GM12878 (cell line): Measurements from ENCODE around the gene HP1BP3. TPM values are rescaled to one million over a fixed set of nuclear protein-coding genes. Genes with fewer than 3 reads are reported as not detected.

Source experiments
- ATAC-seq: fragments of 200-7000 bp; cut with Tn5 transposase; 3 replicates; pipeline ENCODE4 v1.9.1; 2020; ENCODE audit warnings: mild to moderate bottlenecking, moderate library complexity
- BruUV-seq: library from RNA; stranded (reverse); fragments of 400-500 nt; replicated peaks from 2 replicates; lab custom pipeline; 2021; lab: Mats Ljungman, UMichigan
- CTCF ChIA-PET: fragments of 300-600 bp; sonication (Branson Sonifier 250); formaldehyde crosslinking; extraction: SDS; loops from one replicate; lab custom pipeline; 2021; ENCODE audit warnings: inconsistent platforms; lab: Yijun Ruan, JAX
- POLR2A ChIA-PET: fragments of 350-600 bp; formaldehyde crosslinking; extraction: SDS; loops from one replicate; lab custom pipeline; 2021; ENCODE audit warnings: inconsistent platforms; lab: Charles Lee
- RAD21 ChIA-PET: fragments of 300-600 bp; sonication (Branson Sonifier 250); formaldehyde crosslinking; loops from one replicate; lab custom pipeline; 2023; ENCODE audit warnings: antibody characterized with exemption; ENCODE audit not compliant: unreplicated experiment; lab: Charles Lee
- SMC1A ChIA-PET: fragments of 300-600 bp; sonication (Branson Sonifier 250); formaldehyde crosslinking; loops from one replicate; lab custom pipeline; 2023; ENCODE audit not compliant: unreplicated experiment, uncharacterized antibody; lab: Charles Lee
- DNase-seq: peaks from one replicate; pipeline ENCODE4 v3.0.0-alpha.2; 2011; ENCODE audit warnings: low read depth, low spot score
- FAIRE-seq: peaks from 3 replicates; lab custom pipeline; 2011; peaks lifted over from hg19 to GRCh38; lab: Jason Lieb, UNC
- H2AFZ ChIP-seq: 2 replicates; pipeline ENCODE4 v1.6.0; 2011; ENCODE audit warnings: low read depth, low read length, control low read depth; ENCODE audit not compliant: control insufficient read depth
- H3K27ac ChIP-seq: 2 replicates; pipeline ENCODE4 v1.5.1; 2011; ENCODE audit warnings: control low read depth; ENCODE audit not compliant: control insufficient read depth, insufficient read depth
- H3K27me3 ChIP-seq, 2 experiments: replicated peaks in 1 of 2; 2 replicates each; pipeline versions ENCODE4 v1.6.0 to v1.6.1; 2011; ENCODE audit warnings: low read length in 1 of 2; ENCODE audit not compliant: control insufficient read depth in 2 of 2, insufficient read depth in 2 of 2
- H3K36me3 ChIP-seq, 2 experiments: 2 replicates each; pipeline ENCODE4 v1.5.1; 2011; ENCODE audit warnings: low read length in 1 of 2; ENCODE audit not compliant: control insufficient read depth in 2 of 2, insufficient read depth in 2 of 2
- H3K4me1 ChIP-seq: 2 replicates; pipeline ENCODE4 v1.6.1; 2011; ENCODE audit warnings: mild to moderate bottlenecking, low read length, moderate library complexity, mixed read lengths; ENCODE audit not compliant: control insufficient read depth, insufficient read depth
- H3K4me2 ChIP-seq: 2 replicates; pipeline ENCODE4 v1.6.0; 2011; ENCODE audit warnings: control low read depth; ENCODE audit not compliant: control insufficient read depth, insufficient read depth
- H3K4me3 ChIP-seq: fragments of 200-600 bp; sonication (generic); 2 replicates; pipeline ENCODE4 v1.5.1; 2016
- H3K79me2 ChIP-seq: 2 replicates; pipeline ENCODE4 v1.6.0; 2011; ENCODE audit warnings: low read length; ENCODE audit not compliant: control insufficient read depth, insufficient read depth
- H3K9ac ChIP-seq: 2 replicates; pipeline ENCODE4 v1.8.0; 2011; ENCODE audit warnings: low read length, control low read depth, mixed read lengths; ENCODE audit not compliant: control insufficient read depth, insufficient read depth
- H3K9me3 ChIP-seq: replicated peaks from 3 replicates; pipeline ENCODE4 v1.5.1; 2011; ENCODE audit warnings: mild to moderate bottlenecking, low read length; ENCODE audit not compliant: control insufficient read depth, insufficient read depth
- H4K20me1 ChIP-seq: 2 replicates; pipeline ENCODE4 v1.6.0; 2011; ENCODE audit not compliant: control insufficient read depth, insufficient read depth
- ASH2L ChIP-seq: fragments of 300-600, 200-600 bp; sonication (generic); IDR thresholded peaks from 2 replicates; pipeline ENCODE4 v1.6.1; 2017; ENCODE audit warnings: low read depth, mild to moderate bottlenecking, borderline replicate concordance
- BACH1 ChIP-seq: fragments of 450-650 bp; IDR thresholded peaks from 2 replicates; pipeline ENCODE4 v1.6.1; 2017; ENCODE audit warnings: mild to moderate bottlenecking, borderline replicate concordance
- CHD1 ChIP-seq: IDR thresholded peaks from 2 replicates; pipeline ENCODE4 v1.6.1; 2012; ENCODE audit warnings: low read depth, low read length, improper control_type of control experiment
- JUNB ChIP-seq: IDR thresholded peaks from 2 replicates; pipeline ENCODE4 v1.6.1; 2016; ENCODE audit warnings: antibody characterized with exemption, mild to moderate bottlenecking
- LARP7 ChIP-seq: fragments of 450-650 bp; IDR thresholded peaks from 2 replicates; pipeline ENCODE4 v1.6.1; 2017; ENCODE audit warnings: mild to moderate bottlenecking
- NFYA ChIP-seq: IDR thresholded peaks from 2 replicates; pipeline ENCODE4 v1.6.1; 2011; ENCODE audit warnings: low read depth, mild to moderate bottlenecking, low read length, improper control_type of control experiment, borderline replicate concordance
- NRF1 ChIP-seq: conservative IDR thresholded peaks from 2 replicates; pipeline ENCODE4 v1.6.1; 2011; ENCODE audit warnings: mild to moderate bottlenecking, low read depth, low read length, improper control_type of control experiment
- POLR2AphosphoS5 ChIP-seq: IDR thresholded peaks from 2 replicates; pipeline ENCODE4 v1.6.1; 2011; ENCODE audit warnings: mild to moderate bottlenecking, low read length, inconsistent platforms
- RUNX3 ChIP-seq: IDR thresholded peaks from 2 replicates; pipeline ENCODE4 v1.6.1; 2012; ENCODE audit warnings: low read length, inconsistent platforms
- SMARCA5 ChIP-seq: fragments of 450-650 bp; IDR thresholded peaks from 2 replicates; pipeline ENCODE4 v1.6.1; 2017; ENCODE audit warnings: mild to moderate bottlenecking
- WGBS: methylation state at CpG from one replicate; pipeline ENCODE4 v1.1.6; 2016; ENCODE audit warnings: low lambda C conversion rate; ENCODE audit not compliant: insufficient replicate concordance, insufficient coverage; ENCODE audit errors: missing lambda C conversion rate; 5-methylcytosine and 5-hydroxymethylcytosine counted together
- in situ Hi-C: fragments of 300-500 bp; cut with MboI; formaldehyde crosslinking; loops from 9 replicates; pipeline ENCODE4 v1.14.3; 2018; ENCODE audit warnings: mixed read lengths
- intact Hi-C: fragments of 100-400 bp; cut with micrococcal nuclease; formaldehyde crosslinking; loops from one replicate; pipeline ENCODE4 v1.14.2; 2022; ENCODE audit not compliant: unreplicated experiment
- polyA plus RNA-seq, 11 experiments: library from polyadenylated mRNA; depleted of rRNA in 4 of 11; unstranded in 6 of 11; stranded (reverse) in 5 of 11; fragments of >200 nt; fragmentation: Nextera tagmentation in 4 of 11; fragmentation: Illumina TruSeq in 1 of 11; extraction: Ambion mirVana in 4 of 11; extraction: Trizol in 1 of 11; gene quantifications; 1 replicate in 1 of 11; 2 replicates in 10 of 11; pipeline versions ENCODE4 v1.2.1 to v1.2.3, GENCODE V29; 2011 to 2016; ENCODE audit warnings: inconsistent platforms in 2 of 11, missing spikeins in 2 of 11, low read depth in 1 of 11
- total RNA-seq, 4 experiments: library from RNA; depleted of rRNA in 3 of 4; stranded (reverse); fragments of >200 nt in 3 of 4; fragmentation: Illumina TruSeq in 1 of 4; extraction: Trizol in 1 of 4; gene quantifications; 2 replicates each; pipeline versions ENCODE4 v1.2.1 to v1.2.3, GENCODE V29; 2013 to 2021
- TF ChIP-seq, protein P1 (sequence below): IDR thresholded peaks from 2 replicates; pipeline ENCODE4 v1.6.1; 2011; ENCODE audit warnings: borderline replicate concordance, low read depth, mild to moderate bottlenecking, moderate library complexity, mixed read lengths, low read length; ENCODE audit not compliant: insufficient read depth; ENCODE audit errors: extremely low read length
- TF ChIP-seq, protein P2 (sequence below): fragments of 450-650 bp; IDR thresholded peaks from 2 replicates; pipeline ENCODE4 v1.6.1; 2017; ENCODE audit warnings: low read depth, mild to moderate bottlenecking, moderate library complexity
- TF ChIP-seq, protein P3 (sequence below): IDR thresholded peaks from 2 replicates; pipeline ENCODE4 v1.6.1; 2012; ENCODE audit warnings: low read depth, low read length, improper control_type of control experiment
- TF ChIP-seq, protein P4 (sequence below): IDR thresholded peaks from 2 replicates; pipeline ENCODE4 v1.6.1; 2011; ENCODE audit warnings: low read depth, mild to moderate bottlenecking, low read length, moderate library complexity, borderline replicate concordance; ENCODE audit errors: extremely low read depth

Gene HP1BP3
- total and polyA plus RNA-seq, 10 of the 15 experiments (the other 5 are each of a cell fraction or from before 2014, with no cell fraction given), result 32.6 to 188 (median 133) TPM

DNA sequence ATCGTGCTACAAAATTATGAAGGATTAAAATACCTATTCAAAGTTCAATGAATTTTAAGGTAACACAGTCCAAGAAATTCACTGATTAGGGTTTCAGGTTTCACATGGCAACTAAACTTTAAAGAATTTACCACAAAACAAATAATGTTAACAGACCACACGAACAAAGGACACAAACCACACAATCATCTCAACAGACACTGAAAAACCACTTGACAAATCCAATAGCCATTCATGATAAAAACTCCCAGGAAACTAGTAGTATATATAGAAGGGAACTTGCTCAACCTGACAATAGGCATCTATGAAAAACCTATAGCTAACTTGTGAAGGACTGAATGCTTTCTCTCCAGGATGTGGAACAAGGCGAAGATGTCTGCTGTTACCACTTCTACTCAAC, 33.5 kb downstream of the HP1BP3 start:
- CTCF ChIA-PET, result no interaction called here
- H3K4me3 ChIP-seq, result no peak overlapping the region
- no peaks in the 10 kb centered on the region for H3K9me3 ChIP-seq
- no TSS peak for BruUV-seq
- ATAC-seq, result no peak
- SMC1A ChIA-PET, result no interaction called here
- intact Hi-C loops (no loop called here), in situ Hi-C loops (loop anchor here (25.0 kb wide), 2 partner anchors 959 to 1566 kb away; no protein-coding TSS in a partner anchor)
- no peaks in the 10 kb centered on the region for H3K27me3 ChIP-seq
- no peaks in the 10 kb centered on the region for H3K4me1 ChIP-seq
- H3K9ac ChIP-seq, result no peak overlapping the region
- no peaks in the 10 kb centered on the region for H4K20me1 ChIP-seq
- 63% methylated on average over 3 of the region's 3 CpGs for WGBS
- POLR2A ChIA-PET, result no interaction called here
- no peak overlapping the region for H3K27ac ChIP-seq
- TF ChIP-seq BACH1, result no peak
- no peak for TF ChIP-seq RUNX3
- TF ChIP-seq SMARCA5, result no peak
- TF ChIP-seq NRF1, result no peak
- no peak for TF ChIP-seq POLR2AphosphoS5
- TF ChIP-seq, protein P1, sequence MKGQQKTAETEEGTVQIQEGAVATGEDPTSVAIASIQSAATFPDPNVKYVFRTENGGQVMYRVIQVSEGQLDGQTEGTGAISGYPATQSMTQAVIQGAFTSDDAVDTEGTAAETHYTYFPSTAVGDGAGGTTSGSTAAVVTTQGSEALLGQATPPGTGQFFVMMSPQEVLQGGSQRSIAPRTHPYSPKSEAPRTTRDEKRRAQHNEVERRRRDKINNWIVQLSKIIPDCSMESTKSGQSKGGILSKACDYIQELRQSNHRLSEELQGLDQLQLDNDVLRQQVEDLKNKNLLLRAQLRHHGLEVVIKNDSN, result no peak
- TF ChIP-seq JUNB, result no peak
- no peak for TF ChIP-seq CHD1
- TF ChIP-seq, protein P2, sequence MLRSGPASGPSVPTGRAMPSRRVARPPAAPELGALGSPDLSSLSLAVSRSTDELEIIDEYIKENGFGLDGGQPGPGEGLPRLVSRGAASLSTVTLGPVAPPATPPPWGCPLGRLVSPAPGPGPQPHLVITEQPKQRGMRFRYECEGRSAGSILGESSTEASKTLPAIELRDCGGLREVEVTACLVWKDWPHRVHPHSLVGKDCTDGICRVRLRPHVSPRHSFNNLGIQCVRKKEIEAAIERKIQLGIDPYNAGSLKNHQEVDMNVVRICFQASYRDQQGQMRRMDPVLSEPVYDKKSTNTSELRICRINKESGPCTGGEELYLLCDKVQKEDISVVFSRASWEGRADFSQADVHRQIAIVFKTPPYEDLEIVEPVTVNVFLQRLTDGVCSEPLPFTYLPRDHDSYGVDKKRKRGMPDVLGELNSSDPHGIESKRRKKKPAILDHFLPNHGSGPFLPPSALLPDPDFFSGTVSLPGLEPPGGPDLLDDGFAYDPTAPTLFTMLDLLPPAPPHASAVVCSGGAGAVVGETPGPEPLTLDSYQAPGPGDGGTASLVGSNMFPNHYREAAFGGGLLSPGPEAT, result no peak
- TF ChIP-seq ASH2L, result no peak
- no peak for TF ChIP-seq LARP7
- TF ChIP-seq, protein P3, sequence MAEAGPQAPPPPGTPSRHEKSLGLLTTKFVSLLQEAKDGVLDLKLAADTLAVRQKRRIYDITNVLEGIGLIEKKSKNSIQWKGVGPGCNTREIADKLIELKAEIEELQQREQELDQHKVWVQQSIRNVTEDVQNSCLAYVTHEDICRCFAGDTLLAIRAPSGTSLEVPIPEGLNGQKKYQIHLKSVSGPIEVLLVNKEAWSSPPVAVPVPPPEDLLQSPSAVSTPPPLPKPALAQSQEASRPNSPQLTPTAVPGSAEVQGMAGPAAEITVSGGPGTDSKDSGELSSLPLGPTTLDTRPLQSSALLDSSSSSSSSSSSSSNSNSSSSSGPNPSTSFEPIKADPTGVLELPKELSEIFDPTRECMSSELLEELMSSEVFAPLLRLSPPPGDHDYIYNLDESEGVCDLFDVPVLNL, result no peak
- TF ChIP-seq NFYA, result no peak
- TF ChIP-seq, protein P4, sequence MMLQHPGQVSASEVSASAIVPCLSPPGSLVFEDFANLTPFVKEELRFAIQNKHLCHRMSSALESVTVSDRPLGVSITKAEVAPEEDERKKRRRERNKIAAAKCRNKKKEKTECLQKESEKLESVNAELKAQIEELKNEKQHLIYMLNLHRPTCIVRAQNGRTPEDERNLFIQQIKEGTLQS, result no peak
- H2AFZ ChIP-seq, result no peak overlapping the region
- RAD21 ChIA-PET, result no interaction called here
- H3K4me2 ChIP-seq, result no peak overlapping the region
- H3K36me3 ChIP-seq, result peaks cover 4 to 23% of the 10 kb centered on the region in 2 experiments
- no peaks in the 10 kb centered on the region for H3K79me2 ChIP-seq
- FAIRE-seq, result no peak
- no peak for DNase-seq
